PC-3 (cell line): ENCODE measurements around the gene DZANK1.

ENCODE experiments used
- EZH2 ChIP-seq: fragments of 300-600 bp; sonication (generic); IDR thresholded peaks from one replicate; pipeline ENCODE4 v1.6.1; 2017; ENCODE audit warnings: antibody characterized with exemption, mild to moderate bottlenecking, low read length; ENCODE audit not compliant: unreplicated experiment
- TF ChIP-seq, protein P1 (sequence below): fragments of 300-600 bp; sonication (generic); conservative IDR thresholded peaks from 2 replicates; pipeline ENCODE4 v1.5.1; 2017; ENCODE audit warnings: antibody characterized with exemption, low read depth, mild to moderate bottlenecking, low read length

DNA sequence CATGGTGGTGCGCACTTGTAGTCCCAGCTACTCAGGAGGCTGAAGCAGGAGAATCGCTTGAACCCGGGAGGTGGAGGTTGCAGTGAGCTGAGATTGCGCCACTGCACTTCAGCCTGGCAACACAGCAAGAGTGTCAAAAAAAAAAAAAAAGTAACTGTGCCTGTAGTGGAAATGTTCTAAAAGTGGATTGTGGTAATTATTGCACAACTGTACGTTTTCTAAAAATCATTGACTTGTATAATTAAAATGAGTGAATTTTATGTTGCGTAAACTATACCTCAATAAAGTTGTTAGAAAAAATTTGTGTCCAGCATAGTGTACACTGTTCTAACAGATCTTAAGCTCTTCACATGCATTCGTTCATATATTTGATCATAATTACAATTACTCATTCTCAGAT, 46.4 kb upstream of the DZANK1 start:
- TF ChIP-seq, protein P1, sequence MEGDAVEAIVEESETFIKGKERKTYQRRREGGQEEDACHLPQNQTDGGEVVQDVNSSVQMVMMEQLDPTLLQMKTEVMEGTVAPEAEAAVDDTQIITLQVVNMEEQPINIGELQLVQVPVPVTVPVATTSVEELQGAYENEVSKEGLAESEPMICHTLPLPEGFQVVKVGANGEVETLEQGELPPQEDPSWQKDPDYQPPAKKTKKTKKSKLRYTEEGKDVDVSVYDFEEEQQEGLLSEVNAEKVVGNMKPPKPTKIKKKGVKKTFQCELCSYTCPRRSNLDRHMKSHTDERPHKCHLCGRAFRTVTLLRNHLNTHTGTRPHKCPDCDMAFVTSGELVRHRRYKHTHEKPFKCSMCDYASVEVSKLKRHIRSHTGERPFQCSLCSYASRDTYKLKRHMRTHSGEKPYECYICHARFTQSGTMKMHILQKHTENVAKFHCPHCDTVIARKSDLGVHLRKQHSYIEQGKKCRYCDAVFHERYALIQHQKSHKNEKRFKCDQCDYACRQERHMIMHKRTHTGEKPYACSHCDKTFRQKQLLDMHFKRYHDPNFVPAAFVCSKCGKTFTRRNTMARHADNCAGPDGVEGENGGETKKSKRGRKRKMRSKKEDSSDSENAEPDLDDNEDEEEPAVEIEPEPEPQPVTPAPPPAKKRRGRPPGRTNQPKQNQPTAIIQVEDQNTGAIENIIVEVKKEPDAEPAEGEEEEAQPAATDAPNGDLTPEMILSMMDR: no peak
- no peak for TF ChIP-seq EZH2
